IMR-90 (cell line): ENCODE measurements around the gene SMC1A. TPM values are rescaled to one million over a fixed set of nuclear protein-coding genes. Genes with fewer than 3 reads are reported as not detected.

Experiments
- ATAC-seq: fragments of 200-7000 bp; cut with Tn5 transposase; 2 replicates; pipeline ENCODE4 v1.9.1; 2020; ENCODE audit warnings: low read depth, mild to moderate bottlenecking, moderate library complexity
- BruUV-seq: library from RNA; stranded (reverse); fragments of 400-500 nt; replicated peaks from 2 replicates; lab custom pipeline; 2021; lab: Mats Ljungman, UMichigan
- CTCF ChIA-PET: fragments of 300-600 bp; formaldehyde crosslinking; extraction: SDS; loops from one replicate; lab custom pipeline; 2021; ENCODE audit warnings: antibody characterized with exemption; lab: Yijun Ruan, JAX
- POLR2A ChIA-PET: fragments of 300-600 bp; sonication (Branson Sonifier 250); formaldehyde crosslinking; loops from one replicate; lab custom pipeline; 2022; ENCODE audit warnings: antibody characterized with exemption; ENCODE audit not compliant: unreplicated experiment; lab: Charles Lee
- DNase-seq: peaks from one replicate; pipeline ENCODE4 v3.0.0; 2013
- H2AFZ ChIP-seq: replicated peaks from 2 replicates; pipeline ENCODE3; 2013; ENCODE audit warnings: low read length, mild to moderate bottlenecking; ENCODE audit not compliant: poor library complexity
- H2AK5ac ChIP-seq: 2 replicates; pipeline ENCODE4 v1.6.1; 2013; ENCODE audit warnings: low read depth, low read length, inconsistent platforms
- H2AK9ac ChIP-seq: replicated peaks from 2 replicates; pipeline ENCODE3; 2013; ENCODE audit warnings: mild to moderate bottlenecking, low read depth, low read length, moderate library complexity; ENCODE audit not compliant: poor library complexity
- H2BK120ac ChIP-seq: 2 replicates; pipeline ENCODE4 v1.6.1; 2013; ENCODE audit warnings: low read depth, low read length, inconsistent platforms
- H2BK15ac ChIP-seq: 3 replicates; pipeline ENCODE4 v1.6.1; 2013; ENCODE audit warnings: low read depth, low read length, inconsistent platforms
- H2BK20ac ChIP-seq: 2 replicates; pipeline ENCODE4 v1.6.1; 2013; ENCODE audit warnings: low read depth, mild to moderate bottlenecking, inconsistent platforms, low read length, moderate library complexity
- H2BK5ac ChIP-seq: 2 replicates; pipeline ENCODE4 v1.6.1; 2013; ENCODE audit warnings: mild to moderate bottlenecking, low read depth, low read length, inconsistent platforms; ENCODE audit not compliant: poor library complexity, severe bottlenecking
- H3K14ac ChIP-seq: replicated peaks from 2 replicates; pipeline ENCODE4 v1.6.1; 2013; ENCODE audit warnings: low read depth, low read length, inconsistent platforms
- H3K18ac ChIP-seq: 2 replicates; pipeline ENCODE4 v1.6.1; 2013; ENCODE audit warnings: low read depth, low read length, control low read depth
- H3K23ac ChIP-seq: 2 replicates; pipeline ENCODE4 v1.6.1; 2013; ENCODE audit warnings: low read depth, low read length, inconsistent platforms
- H3K27ac ChIP-seq: 2 replicates; pipeline ENCODE4 v1.5.1; 2013; ENCODE audit warnings: mild to moderate bottlenecking, control low read depth, low read length; ENCODE audit not compliant: insufficient read depth
- H3K27me3 ChIP-seq: 2 replicates; pipeline ENCODE4 v1.6.1; 2013; ENCODE audit warnings: low read length; ENCODE audit not compliant: control insufficient read depth, insufficient read depth
- H3K36me3 ChIP-seq: 2 replicates; pipeline ENCODE4 v1.6.1; 2013; ENCODE audit warnings: low read length, mixed read lengths; ENCODE audit not compliant: control insufficient read depth, insufficient read depth
- H3K4ac ChIP-seq: 2 replicates; pipeline ENCODE4 v1.6.1; 2013; ENCODE audit warnings: low read depth, low read length, inconsistent platforms
- H3K4me1 ChIP-seq: 2 replicates; pipeline ENCODE4 v1.6.1; 2013; ENCODE audit warnings: low read length, mixed read lengths; ENCODE audit not compliant: control insufficient read depth, insufficient read depth
- H3K4me2 ChIP-seq: 2 replicates; pipeline ENCODE4 v1.6.1; 2013; ENCODE audit warnings: low read depth, mild to moderate bottlenecking, control low read depth, low read length, moderate library complexity
- H3K4me3 ChIP-seq: 2 replicates; pipeline ENCODE4 v1.5.1; 2013; ENCODE audit warnings: low read depth, mild to moderate bottlenecking, control low read depth, low read length, moderate library complexity; ENCODE audit not compliant: insufficient read depth
- H3K56ac ChIP-seq: 2 replicates; pipeline ENCODE4 v1.6.1; 2013; ENCODE audit warnings: low read length, inconsistent platforms; ENCODE audit not compliant: insufficient read depth; ENCODE audit errors: extremely low read depth
- H3K79me1 ChIP-seq, 2 experiments: 2 replicates each; pipeline ENCODE4 v1.6.1; 2013; ENCODE audit warnings: low read length in 2 of 2, inconsistent platforms in 1 of 2, low read depth in 1 of 2
- H3K9ac ChIP-seq: 2 replicates; pipeline ENCODE4 v1.6.1; 2013; ENCODE audit warnings: low read depth, low read length, control low read depth
- H3K9me1 ChIP-seq: 2 replicates; pipeline ENCODE4 v1.6.1; 2013; ENCODE audit warnings: low read length, inconsistent platforms; ENCODE audit not compliant: insufficient read depth
- H3K9me3 ChIP-seq: 2 replicates; pipeline ENCODE4 v1.6.1; 2013; ENCODE audit warnings: low read length; ENCODE audit not compliant: control insufficient read depth, insufficient read depth
- H4K20me1 ChIP-seq: 2 replicates; pipeline ENCODE4 v1.6.1; 2013; ENCODE audit warnings: low read length, inconsistent platforms; ENCODE audit not compliant: insufficient read depth
- H4K5ac ChIP-seq: 2 replicates; pipeline ENCODE4 v1.6.1; 2013; ENCODE audit warnings: mild to moderate bottlenecking, low read depth, low read length, control low read depth
- H4K8ac ChIP-seq, 2 experiments: 2 replicates each; pipeline ENCODE4 v1.6.1; 2013; ENCODE audit warnings: low read depth in 2 of 2, low read length in 2 of 2, control low read depth in 1 of 2, inconsistent platforms in 1 of 2
- H4K91ac ChIP-seq: 2 replicates; pipeline ENCODE4 v1.6.1; 2013; ENCODE audit warnings: low read depth, low read length, inconsistent platforms; ENCODE audit not compliant: insufficient read depth
- BHLHE40 ChIP-seq: fragments of 150-350 bp; IDR thresholded peaks from 2 replicates; pipeline ENCODE4 v1.6.1; 2016; ENCODE audit warnings: mild to moderate bottlenecking, low read depth, low read length
- CHD1 ChIP-seq: IDR thresholded peaks from 2 replicates; pipeline ENCODE4 v1.6.1; 2012; ENCODE audit warnings: low read depth, low read length, improper control_type of control experiment
- CTCF ChIP-seq: conservative IDR thresholded peaks from 2 replicates; pipeline ENCODE4 v1.5.1; 2012; ENCODE audit warnings: mild to moderate bottlenecking, low read depth, low read length, improper control_type of control experiment
- FOS ChIP-seq: fragments of 150-350 bp; IDR thresholded peaks from 2 replicates; pipeline ENCODE4 v1.6.1; 2016; ENCODE audit warnings: low read depth, low read length
- MAFK ChIP-seq: IDR thresholded peaks from 2 replicates; pipeline ENCODE4 v1.6.1; 2012; ENCODE audit warnings: low read depth, low read length, improper control_type of control experiment
- MXI1 ChIP-seq: IDR thresholded peaks from 2 replicates; pipeline ENCODE4 v1.6.1; 2012; ENCODE audit warnings: low read depth, mild to moderate bottlenecking, low read length, moderate library complexity, borderline replicate concordance
- POLR2A ChIP-seq: IDR thresholded peaks from 2 replicates; pipeline ENCODE4 v1.6.1; 2012; ENCODE audit warnings: mild to moderate bottlenecking, low read depth, low read length
- RAD21 ChIP-seq: IDR thresholded peaks from 2 replicates; pipeline ENCODE4 v1.6.1; 2012; ENCODE audit warnings: low read length, improper control_type of control experiment
- SMC3 ChIP-seq: fragments of 150-350 bp; IDR thresholded peaks from 2 replicates; pipeline ENCODE4 v1.6.1; 2016; ENCODE audit warnings: low read depth, mild to moderate bottlenecking, antibody characterized with exemption, low read length, moderate library complexity
- USF2 ChIP-seq: fragments of 150-350 bp; IDR thresholded peaks from 2 replicates; pipeline ENCODE4 v1.6.1; 2017; ENCODE audit warnings: mild to moderate bottlenecking, antibody characterized with exemption, low read length, low read depth
- WGBS, 2 experiments: methylation state at CpG; one replicate each; pipeline versions ENCODE4 v1.1.5 to v1.1.7; 2013; ENCODE audit warnings: missing lambda C conversion rate in 2 of 2; ENCODE audit not compliant: insufficient read length in 1 of 2; ENCODE audit errors: extremely low coverage in 2 of 2; 5-methylcytosine and 5-hydroxymethylcytosine counted together
- dilution Hi-C: fragments of 300-500 bp; cut with HindIII; formaldehyde crosslinking; loops from one replicate; pipeline ENCODE4 v1.14.3; 2018; ENCODE audit warnings: low sequenced_read_pairs; ENCODE audit not compliant: unreplicated experiment
- in situ Hi-C: fragments of 300-500 bp; cut with MboI; formaldehyde crosslinking; loops from 3 replicates; pipeline ENCODE4 v1.14.3; 2019; ENCODE audit warnings: low sequenced_read_pairs, inconsistent platforms, mixed read lengths
- intact Hi-C: fragments of 100-400 bp; cut with micrococcal nuclease; formaldehyde crosslinking; loops from 2 replicates; pipeline ENCODE4 v1.10.0; 2022
- polyA plus RNA-seq, 3 experiments: library from polyadenylated mRNA; depleted of rRNA; stranded (reverse); fragments of >200 nt; gene quantifications; 2 replicates each; pipeline ENCODE4 v1.2.3, GENCODE V29; 2012; ENCODE audit warnings: low replicate concordance in 1 of 3
- total RNA-seq: library from RNA; depleted of rRNA; stranded (reverse); fragments of >200 nt; gene quantifications from 2 replicates; pipeline ENCODE4 v1.2.3, GENCODE V29; 2012

Gene SMC1A
- total and polyA plus RNA-seq, 2 of the 4 experiments (the other 2 are of a cell fraction) = 35.8 to 41.0 TPM

- no peak overlapping the region for H2AK9ac ChIP-seq
- H4K20me1 ChIP-seq = no peaks in the 10 kb centered on the region
- no peak overlapping the region for H3K18ac ChIP-seq
- no peaks in the 10 kb centered on the region for H3K4me1 ChIP-seq
- no peak overlapping the region for H3K23ac ChIP-seq
- ChIA-PET POLR2A (no interaction called here), CTCF (interaction anchor here (0.9 to 2.0 kb wide), 3 partner anchors 10 to 117 kb away, joined by 4 to 5 read pairs (median 4); no protein-coding TSS in a partner anchor)
- H3K9me3 ChIP-seq = no peaks in the 10 kb centered on the region
- dilution Hi-C loops = no loop called here
- peaks cover 4% of the 10 kb centered on the region; the same call in 1 of the 2 replicates for H3K9me1 ChIP-seq
- H3K4me3 ChIP-seq = no peak overlapping the region
- H2BK120ac ChIP-seq = no peak overlapping the region
- peak; percentile 58; the same call in 1 of the 2 replicates for ATAC-seq
- no peak overlapping the region for H3K4ac ChIP-seq
- H3K4me2 ChIP-seq = no peak overlapping the region
- DNase-seq = peak; percentile 67
- intact Hi-C loops = loop anchor here (1.0 kb wide), 2 partner anchors 119 to 123 kb away; no protein-coding TSS in a partner anchor
- no peak overlapping the region for H3K14ac ChIP-seq
- no peak overlapping the region for H2BK15ac ChIP-seq
- H3K27ac ChIP-seq = no peak overlapping the region
- peaks cover 19% of the 10 kb centered on the region for H3K27me3 ChIP-seq
- no peak overlapping the region for H3K56ac ChIP-seq
- WGBS, 2 experiments = no CpG with 5 or more reads among the region's 4 CpGs
- H4K5ac ChIP-seq = no peak overlapping the region
- H3K9ac ChIP-seq = no peak overlapping the region
- H3K79me1 ChIP-seq = peaks cover 0 to 10% of the 10 kb centered on the region in 2 experiments; a peak in 3 of 4 replicates
- no peak overlapping the region for H2AFZ ChIP-seq
- in situ Hi-C loops = no loop called here
- H3K36me3 ChIP-seq = peaks cover 10% of the 10 kb centered on the region; the same call in 1 of the 2 replicates
- no TSS peak for BruUV-seq
- peak; percentile 68 for TF ChIP-seq SMC3
- no peak for TF ChIP-seq CHD1
- TF ChIP-seq MXI1 = no peak
- TF ChIP-seq MAFK = no peak
- no peak for TF ChIP-seq FOS
- peak; percentile 75 for TF ChIP-seq CTCF
- no peak for TF ChIP-seq POLR2A
- no peak for TF ChIP-seq BHLHE40
- peak; percentile 70 for TF ChIP-seq RAD21
- no peak for TF ChIP-seq USF2
- H2BK20ac ChIP-seq = no peak overlapping the region
- no peak overlapping the region for H4K91ac ChIP-seq
- no peak overlapping the region for H2AK5ac ChIP-seq
- H4K8ac ChIP-seq = no peak overlapping the region
- no peak overlapping the region for H2BK5ac ChIP-seq
Measured at GRCh38 chrX:53435997-53436396, 13.5 kb upstream of the SMC1A start.
